IPS DF 19.7 (cell line): ENCODE measurements around the gene CCDC17.
"Not testable (repeated sequence)": the region's sequence is repeated elsewhere in the genome, so short reads cannot be mapped to it uniquely, and the experiment has no call there.

ENCODE experiments used
- DNase-seq: peaks from one replicate; pipeline ENCODE4 v3.0.0-alpha.2; 2013; ENCODE audit warnings: low read depth, low spot score

The CCDC17 gene

DNA sequence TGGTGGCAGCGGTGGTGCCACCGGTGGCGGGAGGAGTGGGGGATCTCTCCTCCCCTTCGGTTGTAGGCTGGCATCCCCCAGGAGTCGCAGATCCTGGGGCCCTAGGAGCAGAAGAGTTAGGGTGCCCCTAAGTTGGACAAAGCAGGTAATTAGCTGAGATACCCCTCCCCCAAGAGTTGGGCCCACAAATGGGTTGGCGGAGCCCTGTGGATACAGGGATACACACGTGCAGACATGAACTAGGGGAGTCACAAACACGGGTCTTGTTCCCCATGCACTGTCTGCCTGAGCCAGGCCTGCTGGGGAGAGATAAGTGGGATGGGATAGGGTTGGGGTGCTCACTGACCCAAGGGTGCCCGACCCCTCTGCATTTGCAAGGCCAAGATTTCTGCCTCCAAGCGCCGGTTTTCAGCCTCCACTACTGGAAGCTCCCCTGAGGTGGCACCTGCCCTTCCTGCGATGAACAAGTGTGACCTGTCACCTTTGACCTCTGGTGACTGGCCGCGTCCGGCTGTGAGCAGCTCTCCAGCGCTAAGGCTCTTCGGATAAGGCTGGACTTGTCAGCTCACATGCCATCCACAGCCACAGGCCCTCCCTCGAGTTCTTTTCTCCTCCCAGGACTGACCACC, 1.8 kb downstream of the CCDC17 start:
- no peak for DNase-seq

DNA sequence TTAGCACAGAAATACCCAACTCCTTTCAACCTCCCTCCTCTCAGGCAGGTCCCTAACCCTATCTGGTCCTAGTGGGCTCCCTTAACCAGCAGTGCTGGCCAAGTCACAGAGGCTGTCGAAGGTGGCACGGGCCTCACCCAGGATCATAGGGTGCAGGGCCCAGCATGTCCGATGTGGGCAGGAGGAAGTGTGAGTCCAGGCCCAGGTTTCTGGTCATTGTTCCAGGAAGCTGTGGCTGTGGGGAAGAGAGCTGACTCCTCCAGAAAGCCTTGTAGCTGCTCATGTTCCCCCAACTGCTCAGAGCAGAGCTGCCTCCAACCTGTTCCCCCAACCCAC, 2.4 kb downstream of the CCDC17 start:
- DNase-seq: no peak

DNA sequence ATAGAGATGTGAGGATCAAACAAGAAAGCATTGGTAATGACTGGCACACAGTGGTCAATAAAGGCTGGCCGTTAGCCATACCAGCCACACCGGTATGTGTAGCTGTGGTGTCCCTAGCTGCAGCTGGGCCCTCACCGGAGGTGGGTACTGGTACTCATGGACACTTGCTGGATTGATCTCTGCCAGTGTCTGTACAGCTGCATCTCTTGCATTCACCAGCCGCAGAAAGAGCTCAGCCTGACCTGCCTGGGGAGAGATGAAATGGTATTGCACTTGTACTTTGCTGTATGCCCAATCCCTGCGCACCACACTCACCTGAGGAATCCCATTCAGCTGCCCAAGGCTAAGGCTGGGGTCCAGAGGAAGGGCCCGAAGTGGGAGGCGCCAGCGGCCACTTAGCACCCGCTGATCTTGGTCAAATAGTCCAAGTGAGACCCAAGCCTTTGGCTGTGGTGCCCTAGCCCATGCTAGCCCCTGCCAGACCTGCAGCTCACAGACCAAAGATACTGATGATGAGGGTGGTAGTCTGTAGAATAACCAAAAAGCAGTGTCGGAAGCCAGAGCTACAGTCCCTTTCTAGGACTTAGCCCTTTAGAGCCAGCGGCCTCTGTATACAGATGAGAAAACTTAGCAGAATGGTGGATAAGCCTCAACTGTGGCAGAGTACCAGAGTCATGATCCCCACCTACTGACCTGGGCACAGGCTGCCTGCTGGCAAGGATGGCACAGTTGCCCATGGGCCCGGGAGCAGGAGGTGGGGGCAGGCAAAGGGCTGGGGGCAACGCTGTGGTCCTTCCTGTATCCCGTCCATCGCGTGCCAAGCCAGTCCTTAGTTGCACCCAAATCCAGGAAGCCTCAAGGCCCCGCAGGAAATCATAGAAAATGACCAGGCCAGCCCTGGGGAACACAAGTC, 3.0 kb downstream of the CCDC17 start:
- no peak for DNase-seq

DNA sequence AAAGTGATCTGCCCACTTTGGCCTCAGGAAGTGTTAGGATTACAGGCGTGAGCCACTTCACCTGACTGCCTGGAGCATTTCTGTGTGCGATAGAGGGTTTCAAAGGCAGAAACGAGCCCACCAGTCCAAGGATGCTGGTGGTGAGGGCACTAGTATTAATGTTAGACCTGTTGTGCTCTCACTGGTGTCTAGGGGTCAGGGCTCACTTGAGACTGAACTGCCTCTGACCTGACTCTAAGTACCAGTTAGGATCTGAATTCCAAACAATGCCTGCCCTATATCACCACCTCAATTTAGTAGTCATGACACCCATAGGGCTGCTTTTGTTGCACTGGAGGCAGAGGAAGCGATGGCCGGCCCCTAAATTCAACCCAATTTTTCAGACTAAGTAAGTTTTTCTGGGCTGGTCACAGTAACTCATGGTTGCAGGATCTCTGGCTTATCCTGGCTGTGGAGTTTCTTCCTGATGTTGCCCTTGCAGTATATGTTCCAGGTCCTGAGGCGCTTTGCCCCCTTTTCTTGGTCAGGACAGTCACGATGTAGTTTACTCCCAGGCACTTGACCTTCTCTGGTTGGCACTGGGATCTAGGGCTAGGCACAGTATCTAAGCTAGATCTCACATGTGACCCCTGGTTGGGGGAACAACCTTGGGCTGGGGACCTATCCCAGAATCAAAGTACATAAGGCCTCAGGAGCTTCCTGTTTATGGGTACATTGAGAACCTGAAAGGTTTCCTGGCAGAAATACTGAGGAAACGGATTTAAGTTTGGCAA, 4.5 kb downstream of the CCDC17 start:
- DNase-seq: no peak

DNA sequence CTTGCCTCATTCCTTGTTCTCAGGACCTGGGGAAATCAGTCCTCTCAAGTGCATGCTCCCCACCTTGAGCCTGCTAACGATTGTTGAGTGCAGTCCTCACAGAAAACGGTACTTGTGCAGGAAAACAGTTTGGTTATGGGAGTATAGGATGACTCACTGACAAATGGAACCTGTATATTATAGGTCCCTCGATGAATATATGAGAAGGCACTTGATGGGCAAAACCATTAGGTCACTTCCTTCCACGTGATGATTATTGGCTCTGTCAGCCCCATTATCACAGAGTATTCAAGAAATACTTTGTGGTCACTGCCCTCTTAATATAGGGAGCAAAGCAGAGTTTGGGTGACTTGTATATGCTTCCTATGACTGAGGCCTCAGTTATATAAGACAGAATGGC, 6.2 kb downstream of the CCDC17 start:
- no peak for DNase-seq

DNA sequence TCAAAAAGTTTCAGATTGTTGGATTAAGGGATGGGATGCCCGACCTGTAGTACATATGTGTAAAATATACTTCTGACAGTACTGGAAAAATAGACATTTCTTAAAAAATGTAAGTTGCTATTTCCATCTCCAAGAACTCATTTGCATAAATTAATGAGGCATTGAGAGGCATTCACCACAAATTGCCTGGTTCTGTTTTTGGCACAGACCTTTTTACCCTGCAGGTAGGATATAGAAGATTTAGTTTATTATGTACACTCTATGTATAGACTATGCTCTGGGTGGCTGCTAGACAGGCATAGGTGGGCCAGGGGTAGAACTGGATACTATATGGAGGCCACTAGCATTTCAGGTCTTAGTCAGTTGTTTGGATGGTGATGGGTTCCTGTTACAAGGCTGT, 8.0 kb downstream of the CCDC17 start:
- no peak for DNase-seq

DNA sequence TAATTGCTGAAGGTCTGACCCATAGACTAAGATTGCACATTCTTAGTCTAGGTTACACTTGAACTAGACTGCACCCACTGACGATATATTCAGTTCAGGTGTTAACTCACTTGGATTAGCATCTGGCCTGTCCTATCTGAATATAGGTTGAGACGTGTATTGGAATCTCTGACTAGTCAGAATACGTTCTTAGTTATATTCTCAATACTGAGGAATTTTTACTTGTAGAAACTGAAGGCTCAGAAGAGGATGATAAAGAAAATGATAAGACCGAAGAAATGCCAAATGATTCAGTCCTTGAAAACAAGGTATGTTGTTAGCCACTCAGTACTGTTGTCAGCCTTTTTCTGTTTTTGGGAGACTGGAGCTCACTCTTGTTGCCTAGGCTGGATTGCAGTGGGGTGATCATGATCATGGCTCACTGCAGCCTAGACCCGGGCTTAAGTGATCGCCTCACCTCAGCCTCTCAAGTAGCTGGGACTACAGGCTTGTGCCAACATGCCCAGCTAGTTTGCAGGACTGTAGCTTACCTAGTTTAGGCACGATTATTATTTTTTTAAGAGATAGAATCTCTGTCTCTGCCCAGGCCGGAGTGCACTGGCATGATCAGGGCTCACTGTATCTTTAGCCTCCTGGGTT, 10.8 kb downstream of the CCDC17 start:
- no peak for DNase-seq

DNA sequence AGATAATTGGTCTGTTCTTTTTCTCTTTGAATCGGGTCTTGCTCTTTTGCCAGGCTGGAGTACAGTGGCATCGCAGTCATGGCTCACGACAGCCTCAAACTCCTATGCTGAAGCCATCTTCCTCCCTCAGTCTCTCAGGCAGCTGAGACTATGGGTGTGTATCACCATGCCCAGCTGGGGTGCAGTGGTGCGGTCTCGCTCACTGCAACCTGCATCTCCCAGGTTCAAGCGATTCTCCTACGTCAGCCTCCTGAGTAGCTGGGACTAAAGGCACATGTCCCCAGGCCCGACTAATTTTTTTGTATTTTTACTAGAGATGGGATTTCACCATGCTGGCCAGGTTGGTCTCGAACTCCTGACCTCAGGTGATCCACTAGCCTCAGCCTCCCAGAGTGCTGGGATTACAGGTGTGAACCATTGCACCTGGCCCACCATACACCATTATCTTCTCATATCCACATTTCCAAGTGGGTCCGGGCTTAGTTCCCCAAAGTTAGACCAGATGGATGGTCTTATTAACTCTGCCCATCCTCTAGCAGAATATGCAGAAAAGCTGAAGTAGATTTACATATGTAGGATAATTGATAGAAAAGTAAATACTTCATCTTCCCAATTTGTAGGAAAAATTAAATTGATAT, 13.1 kb downstream of the CCDC17 start:
- DNase-seq: no peak

DNA sequence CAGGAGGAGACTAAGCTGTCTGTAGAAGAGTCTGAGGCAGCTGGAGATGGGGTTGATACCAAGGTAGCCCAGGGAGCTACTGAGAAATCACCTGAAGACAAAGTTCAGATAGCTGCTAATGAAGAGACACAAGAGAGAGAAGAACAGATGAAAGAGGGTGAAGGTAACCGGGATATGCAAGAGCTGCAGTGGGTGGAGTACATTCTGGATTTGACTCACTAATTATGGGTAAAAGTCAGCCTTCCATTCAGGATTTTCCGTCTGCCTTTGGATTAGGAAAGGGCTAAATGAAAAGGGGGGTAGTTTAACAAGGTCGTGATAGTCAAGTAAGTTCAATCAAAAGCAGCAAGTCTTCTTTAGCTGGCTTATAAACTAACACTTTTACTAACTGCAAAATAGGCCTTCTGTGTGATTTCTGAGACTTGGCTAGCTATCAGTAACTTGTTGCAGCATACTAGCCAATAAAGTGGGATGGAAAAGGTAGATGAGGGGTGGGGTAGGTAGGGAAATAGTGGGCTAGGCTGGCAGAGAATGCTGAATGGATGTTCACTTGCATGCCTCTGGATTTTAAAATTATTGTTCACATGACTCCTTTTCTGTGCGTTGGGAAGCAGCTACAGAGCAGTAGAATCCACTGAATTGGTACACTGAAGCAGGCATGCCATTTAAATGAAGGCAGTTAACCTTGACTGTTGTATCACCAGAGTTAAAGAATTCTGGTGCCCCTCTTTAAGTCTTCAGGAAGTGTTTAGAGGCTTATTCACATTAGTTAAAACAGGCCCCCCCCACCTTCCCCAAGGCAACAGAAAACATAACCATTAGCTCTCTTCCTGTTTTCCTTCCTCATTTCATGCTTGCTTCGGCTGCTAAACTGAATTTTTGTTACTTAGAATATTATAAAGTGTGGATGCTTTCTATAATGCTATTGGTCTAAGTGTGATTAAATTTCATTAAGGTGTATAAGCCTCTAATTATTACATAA, 15.4 kb downstream of the CCDC17 start:
- no peak for DNase-seq

DNA sequence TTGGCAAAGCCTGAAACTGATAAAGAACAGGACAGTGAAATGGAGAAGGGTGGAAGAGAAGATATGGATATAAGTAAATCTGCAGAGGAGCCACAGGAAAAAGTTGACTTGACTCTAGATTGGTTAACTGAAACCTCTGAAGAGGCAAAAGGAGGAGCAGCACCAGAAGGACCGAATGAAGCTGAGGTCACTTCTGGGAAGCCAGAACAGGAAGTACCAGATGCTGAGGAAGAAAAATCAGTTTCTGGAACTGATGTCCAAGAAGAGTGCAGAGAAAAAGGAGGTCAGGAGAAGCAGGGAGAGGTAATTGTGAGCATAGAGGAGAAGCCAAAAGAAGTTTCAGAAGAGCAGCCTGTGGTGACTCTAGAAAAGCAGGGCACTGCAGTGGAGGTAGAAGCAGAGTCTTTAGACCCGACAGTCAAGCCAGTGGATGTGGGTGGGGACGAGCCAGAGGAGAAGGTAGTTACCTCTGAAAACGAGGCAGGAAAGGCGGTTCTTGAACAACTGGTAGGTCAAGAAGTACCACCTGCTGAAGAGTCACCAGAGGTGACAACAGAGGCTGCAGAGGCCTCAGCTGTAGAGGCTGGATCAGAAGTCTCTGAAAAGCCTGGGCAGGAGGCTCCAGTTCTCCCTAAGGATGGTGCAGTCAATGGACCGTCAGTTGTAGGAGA, 16.3 kb downstream of the CCDC17 start:
- DNase-seq: no peak

DNA sequence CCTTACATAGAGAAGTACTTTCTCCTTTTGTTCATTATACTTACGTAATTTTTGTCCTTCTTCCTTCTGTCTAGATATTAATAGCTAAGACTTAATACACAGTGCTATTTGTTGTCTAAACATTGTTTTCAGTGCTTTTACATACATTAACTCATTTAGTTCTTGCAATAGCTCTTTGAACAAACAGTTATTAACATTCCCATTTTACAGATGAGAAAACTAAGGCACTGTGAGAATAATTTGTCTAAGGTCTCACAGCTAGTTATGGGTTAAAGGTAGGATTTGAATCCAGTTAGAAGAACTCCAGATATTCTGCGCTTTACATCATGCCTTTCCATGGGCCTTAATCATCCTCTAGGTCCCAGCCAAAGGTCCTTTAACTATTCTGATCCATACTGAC, 19.6 kb downstream of the CCDC17 start:
- DNase-seq: no peak

DNA sequence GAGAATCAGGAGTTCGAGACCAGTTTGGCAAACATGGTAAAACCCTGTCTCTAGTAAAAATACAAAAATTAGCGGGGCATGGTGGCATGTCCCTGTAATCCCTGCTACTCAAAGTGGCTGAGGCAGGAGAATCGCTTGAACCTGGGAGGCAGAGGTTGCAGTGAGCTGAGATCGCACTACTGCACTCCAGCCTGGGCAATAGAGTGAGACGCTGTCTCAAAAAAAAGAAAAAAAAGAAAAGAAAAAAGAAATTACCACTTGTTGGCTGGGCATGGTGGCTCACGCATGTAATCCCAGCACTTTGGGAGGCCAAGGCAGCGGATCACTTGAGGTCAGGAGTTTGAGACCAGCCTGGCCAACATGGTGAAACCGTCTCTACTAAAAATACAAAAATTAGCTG, 27.1 kb downstream of the CCDC17 start:
- not testable (repeated sequence) for DNase-seq

DNA sequence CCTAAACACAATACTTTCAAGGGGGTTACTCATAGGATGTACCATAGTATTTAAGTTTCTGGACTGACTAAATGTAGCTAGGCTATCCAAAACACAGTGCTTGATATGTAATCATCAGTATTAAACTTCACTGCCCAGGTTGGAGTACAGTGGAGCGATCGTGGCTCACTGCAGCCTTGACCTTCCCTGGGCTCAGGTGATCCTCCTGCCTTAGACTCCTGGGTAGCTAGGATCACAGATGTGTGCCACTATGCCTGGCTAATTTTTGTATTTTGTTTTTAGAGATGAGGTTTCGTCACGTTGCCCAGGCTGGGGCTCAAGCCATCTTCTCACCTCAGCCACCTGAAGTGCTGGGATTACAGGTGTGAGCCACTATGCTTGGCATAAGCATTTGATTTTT, 29.4 kb downstream of the CCDC17 start:
- DNase-seq: no peak

DNA sequence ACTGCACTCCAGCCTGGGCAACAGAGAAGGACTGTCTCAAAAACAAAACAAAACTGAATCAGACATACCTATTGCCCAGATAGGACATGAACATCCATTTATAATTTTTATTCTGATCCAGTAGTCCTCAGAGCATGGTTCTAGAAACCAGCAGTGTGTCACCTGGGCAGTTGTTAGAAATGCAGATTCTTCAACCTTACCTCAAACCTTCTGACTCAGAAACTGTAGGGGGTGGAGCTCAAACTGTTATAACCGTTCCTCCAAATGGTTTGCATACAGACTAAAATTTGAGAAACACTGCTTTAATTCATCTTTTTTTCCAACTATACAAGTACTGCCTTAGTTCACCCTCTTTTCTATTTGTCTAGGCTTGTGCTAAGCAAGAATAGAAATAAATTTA, 34.0 kb downstream of the CCDC17 start:
- DNase-seq: no peak

DNA sequence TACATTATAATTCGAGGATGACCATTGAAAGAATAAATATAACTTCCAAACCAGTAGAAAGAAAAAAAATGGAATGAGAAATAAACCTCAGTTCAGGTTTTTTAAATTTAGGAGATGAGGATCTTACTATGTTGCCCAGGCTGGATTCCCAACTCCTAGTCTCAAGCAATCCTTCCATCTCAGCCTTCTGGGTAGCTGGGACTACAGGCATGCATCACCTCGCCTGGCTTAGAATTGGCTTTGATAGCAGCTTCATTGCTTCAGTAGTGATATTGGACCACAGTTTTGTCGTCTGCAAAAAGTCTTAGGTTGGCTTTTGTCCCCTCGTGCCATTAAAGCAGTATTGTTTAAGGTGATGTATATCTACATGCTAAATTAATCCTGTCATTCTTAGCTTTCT, 37.1 kb downstream of the CCDC17 start:
- DNase-seq: no peak

DNA sequence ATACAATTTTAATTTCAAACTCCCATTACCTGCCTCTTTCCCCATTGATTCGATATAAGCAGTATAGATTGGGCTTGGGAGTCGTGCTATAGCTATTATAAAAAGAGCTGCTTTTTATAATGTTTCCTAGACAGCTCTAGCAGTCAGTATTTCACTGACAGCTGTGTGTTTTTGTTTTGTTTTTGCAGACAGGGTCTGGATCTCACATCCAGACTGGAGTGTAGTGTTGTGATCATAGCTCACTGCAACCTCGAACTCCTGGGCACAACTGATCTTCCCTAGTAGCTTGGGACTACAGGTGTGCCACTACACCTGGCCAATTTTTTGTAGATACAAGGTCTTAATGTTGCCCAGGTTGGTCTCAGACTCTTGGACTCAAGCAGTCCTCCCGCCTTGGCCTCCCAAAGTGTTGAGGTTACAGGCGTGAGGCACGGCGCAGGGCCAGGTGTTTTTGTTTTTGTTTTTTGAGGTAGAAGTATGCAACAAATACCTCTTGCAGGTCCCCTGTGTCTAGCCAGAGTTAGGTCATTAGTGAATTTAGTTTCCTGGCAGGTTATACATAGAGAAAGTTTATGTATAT, 38.3 kb downstream of the CCDC17 start:
- DNase-seq: no peak

DNA sequence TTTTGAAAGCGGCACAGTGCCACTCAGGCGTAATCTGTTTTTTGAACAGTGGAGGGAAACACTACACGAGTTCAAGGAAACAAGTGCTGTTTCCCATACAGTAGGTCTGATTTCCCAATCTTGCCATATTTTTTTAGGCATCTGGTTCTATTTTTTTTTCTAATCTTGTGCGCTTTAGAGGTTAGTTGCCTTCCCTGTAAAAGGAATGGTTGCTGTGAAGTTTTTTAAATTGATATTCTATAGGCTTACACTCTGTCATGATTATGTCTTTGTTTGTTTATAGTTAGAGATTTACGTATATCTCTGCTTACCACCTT, 38.8 kb downstream of the CCDC17 start:
- DNase-seq: no peak

DNA sequence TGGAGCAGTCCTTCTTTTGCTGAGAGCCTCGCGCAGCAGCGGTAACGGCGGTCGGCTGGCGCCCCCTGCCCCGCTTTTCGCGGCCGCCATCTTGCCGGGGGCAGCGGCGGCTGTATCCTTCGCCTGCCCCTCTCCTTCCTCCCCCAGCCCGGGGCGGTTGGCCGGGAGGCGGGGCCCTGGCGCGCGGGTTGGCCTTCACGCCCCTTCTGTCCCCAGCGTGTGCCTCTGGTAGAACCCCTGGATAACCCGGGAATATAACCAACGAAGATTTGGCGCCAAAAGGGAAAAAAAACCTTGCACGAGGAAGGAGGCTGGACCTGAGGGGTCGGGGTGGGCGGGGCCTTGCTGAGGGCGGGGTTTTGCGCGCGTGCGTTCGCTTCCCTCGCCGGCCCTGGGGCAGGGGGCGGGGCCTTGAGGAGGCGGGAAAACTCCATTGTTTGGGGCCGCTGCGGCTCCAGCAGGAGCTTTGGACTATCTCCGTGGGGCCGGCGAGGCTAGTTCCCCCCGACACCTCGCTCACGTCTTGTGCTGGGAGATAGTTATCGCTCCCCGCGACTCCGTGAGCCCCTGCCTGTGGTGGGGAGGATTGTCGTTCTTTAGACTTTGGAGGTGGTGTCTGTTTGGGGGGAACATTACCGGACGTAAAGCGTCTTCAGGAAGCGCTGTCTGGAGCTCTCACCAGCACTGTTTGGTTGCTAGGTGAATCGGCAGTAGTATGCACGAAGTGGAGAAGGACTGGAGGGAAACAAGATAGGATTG, 39.3 kb downstream of the CCDC17 start:
- DNase-seq: no peak
